Calu3 (cell line): ENCODE data around the gene HNRNPC. TPM values are rescaled to one million over a fixed set of nuclear protein-coding genes. Genes with fewer than 3 reads are reported as not detected.

Experiments used
- BruUV-seq: library from RNA; stranded (reverse); fragments of 400-500 nt; replicated peaks from 2 replicates; lab custom pipeline; 2021; lab: Mats Ljungman, UMichigan
- CTCF ChIA-PET: fragments of 300-600 bp; sonication (Branson Sonifier 250); formaldehyde crosslinking; loops from one replicate; lab custom pipeline; 2022; ENCODE audit warnings: antibody characterized with exemption; lab: Charles Lee
- DNase-seq: peaks from one replicate; pipeline ENCODE4 v3.0.0; 2022
- H3K27ac Mint-ChIP-seq: one replicate; pipeline ENCODE4 v1.8.0; 2022; ENCODE audit warnings: mixed read lengths; ENCODE audit not compliant: unreplicated experiment
- H3K27me3 Mint-ChIP-seq: one replicate; pipeline ENCODE4 v1.8.0; 2022; ENCODE audit warnings: mixed read lengths; ENCODE audit not compliant: unreplicated experiment
- H3K36me3 Mint-ChIP-seq: one replicate; pipeline ENCODE4 v1.8.0; 2022; ENCODE audit warnings: mild to moderate bottlenecking, moderate library complexity, mixed read lengths; ENCODE audit not compliant: insufficient read depth, unreplicated experiment
- H3K4me1 Mint-ChIP-seq: one replicate; pipeline ENCODE4 v1.8.0; 2022; ENCODE audit warnings: mild to moderate bottlenecking, low read depth, mixed read lengths; ENCODE audit not compliant: unreplicated experiment
- H3K4me3 Mint-ChIP-seq: one replicate; pipeline ENCODE4 v1.8.0; 2022; ENCODE audit warnings: mild to moderate bottlenecking, low read depth, moderate library complexity, mixed read lengths; ENCODE audit not compliant: unreplicated experiment
- H3K9me3 Mint-ChIP-seq: one replicate; pipeline ENCODE4 v1.8.0; 2022; ENCODE audit warnings: low read depth, mixed read lengths; ENCODE audit not compliant: unreplicated experiment
- intact Hi-C: fragments of 100-400 bp; cut with micrococcal nuclease; formaldehyde crosslinking; loops from one replicate; pipeline ENCODE4 v1.10.0; 2022; ENCODE audit not compliant: unreplicated experiment
- total RNA-seq: library from RNA; stranded (reverse); gene quantifications from 2 replicates; pipeline ENCODE4 v1.2.3, GENCODE V29; 2022
- TF ChIP-seq, protein P1 (sequence below): fragments of 200-600 bp; IDR thresholded peaks from one replicate; pipeline ENCODE4 v1.8.0; 2022; ENCODE audit warnings: antibody characterized with exemption; ENCODE audit not compliant: unreplicated experiment

Gene HNRNPC
- total RNA-seq, 1 experiment from 2014 or later: 476 TPM

DNA sequence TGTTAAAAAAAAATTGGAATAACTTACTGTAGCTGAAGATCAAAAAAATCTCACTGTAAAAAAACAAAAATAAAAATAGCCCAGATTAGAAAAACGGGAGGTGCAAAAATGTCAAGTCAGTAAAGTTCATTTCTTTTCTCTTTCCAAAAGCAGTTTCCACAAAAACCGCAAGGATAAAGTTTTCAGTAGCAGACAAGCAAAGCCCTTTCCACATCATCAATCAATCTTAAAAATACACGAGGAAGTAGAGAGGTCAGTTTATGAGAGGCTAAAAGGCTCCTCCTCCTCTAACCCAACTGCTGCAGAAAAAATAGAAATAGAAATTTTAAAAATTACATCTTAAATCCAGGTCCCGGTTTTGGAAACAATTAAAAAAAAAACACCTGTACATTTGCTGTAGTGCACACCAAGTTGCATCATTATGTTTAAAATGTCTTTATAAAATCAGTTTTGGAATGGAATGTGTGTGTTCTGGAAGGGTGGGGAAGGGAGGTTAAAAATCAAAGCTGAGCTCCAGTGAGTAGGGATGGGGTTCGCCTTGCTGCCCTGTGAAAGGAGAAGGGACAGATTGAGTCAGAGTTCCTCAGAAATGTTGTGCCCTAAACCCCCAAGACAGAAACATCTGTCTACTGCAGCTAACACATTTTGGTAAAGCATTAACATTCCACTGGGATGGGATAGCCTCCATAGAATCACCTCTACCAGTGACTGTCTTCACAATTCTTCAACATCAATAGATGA, 5.8 kb downstream of the HNRNPC start:
- intact Hi-C loops: no loop called here
- Mint-ChIP-seq H3K27me3 (no peaks in the 10 kb centered on the region), H3K36me3 (peaks cover 100% of the 10 kb centered on the region), H3K4me1 (peaks cover 31% of the 10 kb centered on the region), H3K9me3 (no peaks in the 10 kb centered on the region), H3K27ac (peak overlapping the region; percentile 70), H3K4me3 (peak overlapping the region; percentile 93)
- CTCF ChIA-PET: interaction anchor here (0.6 kb wide), 1 partner anchor 13 kb away, joined by 3 read pairs; no protein-coding TSS in a partner anchor
- TF ChIP-seq, protein P1, sequence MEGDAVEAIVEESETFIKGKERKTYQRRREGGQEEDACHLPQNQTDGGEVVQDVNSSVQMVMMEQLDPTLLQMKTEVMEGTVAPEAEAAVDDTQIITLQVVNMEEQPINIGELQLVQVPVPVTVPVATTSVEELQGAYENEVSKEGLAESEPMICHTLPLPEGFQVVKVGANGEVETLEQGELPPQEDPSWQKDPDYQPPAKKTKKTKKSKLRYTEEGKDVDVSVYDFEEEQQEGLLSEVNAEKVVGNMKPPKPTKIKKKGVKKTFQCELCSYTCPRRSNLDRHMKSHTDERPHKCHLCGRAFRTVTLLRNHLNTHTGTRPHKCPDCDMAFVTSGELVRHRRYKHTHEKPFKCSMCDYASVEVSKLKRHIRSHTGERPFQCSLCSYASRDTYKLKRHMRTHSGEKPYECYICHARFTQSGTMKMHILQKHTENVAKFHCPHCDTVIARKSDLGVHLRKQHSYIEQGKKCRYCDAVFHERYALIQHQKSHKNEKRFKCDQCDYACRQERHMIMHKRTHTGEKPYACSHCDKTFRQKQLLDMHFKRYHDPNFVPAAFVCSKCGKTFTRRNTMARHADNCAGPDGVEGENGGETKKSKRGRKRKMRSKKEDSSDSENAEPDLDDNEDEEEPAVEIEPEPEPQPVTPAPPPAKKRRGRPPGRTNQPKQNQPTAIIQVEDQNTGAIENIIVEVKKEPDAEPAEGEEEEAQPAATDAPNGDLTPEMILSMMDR: no peak
- BruUV-seq: no TSS peak
- no peak for DNase-seq

DNA sequence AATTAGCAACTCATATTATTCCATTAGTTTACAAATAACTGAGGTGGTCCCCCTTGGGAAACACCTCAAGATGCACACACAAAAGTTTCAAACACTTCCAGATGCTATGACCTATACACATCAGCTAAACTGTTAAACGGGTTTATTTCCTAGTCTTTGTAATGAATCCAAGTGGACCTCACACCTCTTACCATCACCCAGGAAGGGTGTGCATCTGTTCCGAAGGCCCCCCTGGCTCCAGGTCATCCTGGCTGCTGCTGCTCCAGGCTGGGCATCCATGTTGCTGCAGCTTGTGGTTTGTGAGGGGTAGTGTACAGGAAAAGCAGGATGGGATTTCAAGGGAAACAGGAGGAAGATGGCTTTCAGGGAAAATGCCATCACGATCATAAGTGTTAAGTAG, 6.8 kb downstream of the HNRNPC start:
- TF ChIP-seq, protein P1: no peak
- no peaks in the 10 kb centered on the region for H3K9me3 Mint-ChIP-seq
- H3K4me3 Mint-ChIP-seq: peak overlapping the region; percentile 93
- intact Hi-C loops: no loop called here
- no peak for DNase-seq
- CTCF ChIA-PET: no interaction called here
- peak overlapping the region; percentile 83 for H3K27ac Mint-ChIP-seq
- no TSS peak for BruUV-seq
- H3K27me3 Mint-ChIP-seq: no peaks in the 10 kb centered on the region
- H3K4me1 Mint-ChIP-seq: peaks cover 37% of the 10 kb centered on the region
- H3K36me3 Mint-ChIP-seq: peaks cover 100% of the 10 kb centered on the region

DNA sequence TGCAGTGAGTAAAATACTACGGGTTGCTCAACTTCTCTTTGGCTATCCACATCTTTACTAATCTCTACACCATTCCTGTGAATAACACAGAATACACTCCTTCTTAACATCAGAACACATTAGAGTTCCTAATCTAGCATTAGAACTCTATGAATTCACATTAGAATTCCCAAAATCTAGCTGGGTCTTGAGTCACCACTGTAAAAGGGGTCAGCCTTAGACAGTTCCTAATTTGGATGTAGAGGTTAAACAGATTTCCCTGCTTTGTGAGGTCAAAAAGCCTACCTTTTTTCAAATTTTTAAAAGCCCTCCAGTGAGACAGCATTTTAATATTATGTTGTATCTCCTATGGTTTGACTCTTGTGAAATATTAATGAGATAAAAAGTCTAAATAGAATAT, 7.4 kb downstream of the HNRNPC start:
- TF ChIP-seq, protein P1: no peak
- Mint-ChIP-seq H3K27ac (peak overlapping the region; percentile 23), H3K4me1 (peaks cover 43% of the 10 kb centered on the region), H3K36me3 (peaks cover 100% of the 10 kb centered on the region), H3K9me3 (no peaks in the 10 kb centered on the region), H3K4me3 (no peak overlapping the region), H3K27me3 (no peaks in the 10 kb centered on the region)
- intact Hi-C loops: no loop called here
- no TSS peak for BruUV-seq
- CTCF ChIA-PET: no interaction called here
- no peak for DNase-seq

DNA sequence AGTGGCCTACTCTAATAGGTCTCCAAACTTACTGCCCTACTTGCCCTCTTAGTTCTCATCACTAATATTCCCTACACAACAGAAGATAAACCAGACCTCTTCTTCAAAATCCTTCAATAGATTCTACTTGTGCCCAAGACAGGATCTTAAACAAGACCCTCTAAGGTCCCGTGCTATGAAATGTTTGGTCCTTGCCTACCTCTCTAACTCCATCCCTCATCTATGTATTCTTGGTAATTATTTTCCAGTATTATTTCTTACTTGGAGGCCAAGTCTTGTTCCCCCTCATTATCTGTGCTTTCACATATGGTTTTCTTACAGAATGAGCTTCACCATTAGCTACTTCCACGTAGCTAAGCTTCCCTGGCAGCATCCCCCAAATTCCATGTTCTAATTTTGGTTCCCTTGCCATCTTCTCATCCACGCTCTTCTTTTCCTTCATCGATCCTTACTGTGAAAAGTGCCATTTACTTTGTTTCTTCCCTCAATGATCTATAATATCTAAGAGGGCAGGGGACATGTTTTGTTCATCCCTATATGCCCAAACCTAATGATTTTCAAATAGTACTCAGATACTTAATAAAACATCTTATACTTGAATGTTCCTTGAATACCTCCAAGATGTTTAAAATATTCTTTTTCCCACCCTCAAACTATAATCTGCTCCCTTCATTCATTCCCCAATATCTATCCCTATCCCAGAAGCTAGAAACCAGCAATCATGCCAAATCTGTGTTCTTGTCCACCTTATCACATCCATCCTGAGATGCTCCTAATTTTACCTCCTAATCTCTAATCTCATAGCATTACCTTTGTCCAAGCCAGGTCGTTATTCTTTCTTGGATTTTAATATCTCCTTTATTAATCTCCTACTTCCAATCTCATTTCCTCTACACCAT, 10.1 kb downstream of the HNRNPC start:
- Mint-ChIP-seq H3K4me1 (peaks cover 45% of the 10 kb centered on the region), H3K36me3 (peaks cover 99% of the 10 kb centered on the region), H3K27ac (peak overlapping the region; percentile 71), H3K4me3 (peak overlapping the region; percentile 47), H3K9me3 (no peaks in the 10 kb centered on the region), H3K27me3 (no peaks in the 10 kb centered on the region)
- no peak for DNase-seq
- intact Hi-C loops: no loop called here
- BruUV-seq: no TSS peak
- TF ChIP-seq, protein P1: no peak
- CTCF ChIA-PET: interaction anchor here (0.7 kb wide), 1 partner anchor 38 kb away, joined by 3 read pairs; no protein-coding TSS in a partner anchor
